ENCODE results near the gene MRPS30.
"Not testable (repeated sequence)": the region's sequence is repeated elsewhere in the genome, so short reads cannot be mapped to it uniquely, and the experiment has no call there.

The MRPS30 gene

DNA sequence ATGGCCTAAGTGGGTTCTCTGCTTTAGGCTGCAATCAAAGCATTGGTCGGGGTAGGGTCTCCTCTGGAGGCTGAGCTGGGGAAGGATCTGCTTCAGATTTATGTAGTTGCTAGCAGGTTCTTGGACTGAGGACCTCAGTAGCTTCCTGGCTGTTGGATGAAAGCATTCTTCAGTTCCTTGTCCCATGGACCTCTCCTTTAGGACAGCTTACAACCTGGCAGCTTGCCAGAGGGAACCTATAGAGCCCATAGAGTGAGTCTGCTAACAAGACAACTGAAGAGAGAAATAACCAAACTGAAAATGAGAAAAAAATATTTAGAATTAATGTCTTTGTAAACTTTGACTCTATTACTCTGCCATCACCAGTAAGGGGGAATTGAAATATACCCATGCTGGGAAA lies 12.4 kb downstream of the MRPS30 start:
- no peak for DNase-seq (ENCODE audit: low read depth)

DNA sequence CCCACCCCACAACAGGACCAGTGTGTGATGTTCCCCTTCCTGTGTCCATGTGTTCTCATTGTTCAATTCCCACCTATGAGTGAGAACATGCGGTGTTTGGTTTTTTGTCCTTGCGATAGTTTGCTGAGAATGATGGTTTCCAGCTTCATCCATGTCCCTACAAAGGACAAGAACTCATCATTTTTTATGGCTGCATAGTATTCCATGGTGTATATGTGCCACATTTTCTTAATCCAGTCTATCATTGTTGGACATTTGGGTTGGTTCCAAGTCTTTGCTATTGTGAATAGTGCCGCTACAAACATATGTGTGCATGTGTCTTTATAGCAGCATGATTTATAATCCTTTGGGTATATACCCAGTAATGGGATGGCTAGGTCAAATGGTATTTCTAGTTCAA lies 15.9 kb downstream of the MRPS30 start:
- DNase-seq (ENCODE audit: low read depth), result not testable (repeated sequence)

DNA sequence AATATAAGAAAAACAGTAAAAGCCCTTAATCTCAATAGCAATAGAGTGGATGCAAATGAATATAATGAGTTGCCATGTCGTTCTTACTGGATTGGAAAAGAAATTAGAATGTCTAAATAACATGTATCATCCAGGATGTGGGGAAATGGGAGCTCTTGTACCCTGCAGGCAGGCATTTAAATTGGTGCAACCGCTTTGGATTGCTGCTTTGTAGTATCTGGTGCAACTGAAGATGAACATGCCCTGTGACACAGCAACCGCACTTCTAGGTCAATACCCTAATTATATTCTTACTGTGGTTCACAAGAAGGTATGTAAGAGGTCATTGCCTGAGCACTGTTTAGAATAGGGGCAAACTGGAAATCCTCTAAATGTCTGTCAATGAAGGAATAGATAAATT lies 18.9 kb downstream of the MRPS30 start:
- no peak for DNase-seq (ENCODE audit: low read depth)

DNA sequence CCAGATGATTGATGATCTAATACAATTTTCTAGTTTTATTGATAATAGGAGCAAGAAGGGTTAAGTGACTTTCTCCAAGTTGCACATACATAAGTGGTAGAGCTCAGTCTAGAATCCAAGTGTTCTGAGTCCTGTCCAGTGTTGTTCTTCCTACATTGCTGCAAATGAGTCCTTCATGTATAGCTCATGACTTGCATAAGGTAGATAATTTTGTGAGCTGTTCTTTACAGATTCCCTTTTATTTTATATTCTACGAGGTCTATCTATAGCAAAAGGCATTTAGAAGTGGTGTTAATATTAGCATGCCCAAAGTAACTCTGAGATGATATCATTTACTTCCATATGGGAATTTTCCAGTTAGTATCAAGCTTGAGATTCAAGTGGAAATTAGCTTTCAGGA lies 20.0 kb downstream of the MRPS30 start:
- no peak for DNase-seq (ENCODE audit: low read depth)

DNA sequence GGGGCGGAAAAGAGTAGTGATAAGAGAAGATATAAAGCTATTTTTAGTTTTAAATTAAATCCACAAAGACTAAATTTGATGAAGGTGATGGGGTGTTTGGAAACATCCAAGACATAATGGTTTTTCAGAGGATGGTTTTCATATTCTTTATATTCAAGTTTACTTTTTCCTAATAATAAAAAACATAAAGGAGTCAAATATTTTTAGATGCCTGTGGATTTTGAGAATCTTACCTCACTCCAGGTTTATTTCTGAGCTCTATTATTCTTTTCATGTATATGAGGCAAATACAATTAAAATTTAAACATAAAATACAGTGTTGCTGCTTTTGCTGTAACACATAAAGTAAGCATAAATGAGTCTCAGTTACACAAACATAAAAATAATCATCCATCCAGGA lies 22.2 kb downstream of the MRPS30 start:
- DNase-seq (ENCODE audit: low read depth), result no peak

DNA sequence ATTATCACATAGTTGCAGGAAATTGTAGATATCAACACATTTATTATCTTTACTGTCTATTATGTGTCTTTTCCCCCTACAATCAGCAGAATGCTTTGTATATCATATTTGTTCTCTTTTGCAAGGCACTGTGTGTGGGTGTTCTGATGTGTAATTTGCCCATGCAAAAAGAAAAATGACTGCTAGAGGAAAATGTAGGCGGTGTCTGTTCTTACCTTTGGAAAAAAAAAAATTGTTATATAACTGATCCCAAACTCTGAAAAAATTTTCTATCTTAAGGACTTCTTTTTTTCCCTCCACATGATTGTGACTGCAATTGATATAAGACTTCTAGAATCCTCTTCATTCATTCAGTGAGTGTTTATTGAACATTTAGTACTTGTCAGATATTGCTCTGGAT lies 24.5 kb downstream of the MRPS30 start:
- no peak for DNase-seq (ENCODE audit: low read depth)

DNA sequence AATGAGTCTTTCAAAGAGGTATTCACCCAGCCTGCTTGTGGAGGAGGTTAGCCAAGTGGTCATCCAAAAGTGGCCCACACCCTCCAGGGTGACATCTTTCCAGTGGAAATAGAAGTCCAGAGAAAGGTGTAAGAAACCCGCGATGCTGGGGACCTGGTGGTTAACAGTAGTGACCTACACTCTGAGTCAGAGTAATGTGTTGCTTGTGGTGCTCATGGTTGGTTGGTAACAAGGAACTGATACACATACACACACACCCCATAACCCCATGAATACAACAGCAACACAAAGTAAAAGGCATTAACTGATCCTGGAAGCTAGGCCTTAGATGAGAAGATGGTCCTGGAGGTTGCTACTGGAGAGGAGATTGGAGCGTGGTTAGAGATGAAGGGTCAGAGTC lies 26.9 kb downstream of the MRPS30 start:
- no peak for DNase-seq (ENCODE audit: low read depth)

DNA sequence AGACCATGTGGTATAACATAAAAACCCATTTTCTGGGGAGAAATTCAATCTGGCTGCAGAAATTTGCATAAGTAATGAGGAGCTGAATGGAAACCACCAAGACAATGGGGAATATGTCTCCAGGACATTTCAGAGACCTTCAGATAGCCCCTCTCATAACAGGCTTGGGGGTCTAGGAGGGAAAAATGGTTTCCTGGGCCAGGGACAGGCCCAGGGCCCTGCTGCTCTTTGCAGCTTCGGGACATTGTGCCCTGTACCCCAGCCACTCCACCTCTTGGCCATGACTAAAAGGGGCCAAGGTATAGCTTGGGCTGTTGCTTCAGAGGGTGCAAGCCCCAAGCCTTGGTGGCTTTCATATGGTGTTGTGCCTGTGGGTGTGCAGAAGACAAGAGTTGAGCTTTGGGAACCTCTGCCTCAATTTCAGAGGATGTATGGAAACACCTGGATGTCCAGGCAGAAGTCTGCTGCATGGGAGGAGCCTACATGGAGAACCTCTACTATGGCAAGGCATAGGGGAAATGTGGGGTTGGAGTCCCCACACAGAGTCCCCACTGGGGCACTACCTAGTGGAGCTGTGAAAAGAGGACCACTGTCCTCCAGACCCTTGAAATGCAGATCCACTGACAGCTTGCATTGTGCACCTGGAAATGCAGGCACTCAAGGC lies 30.4 kb downstream of the MRPS30 start:
- DNase-seq (ENCODE audit: low read depth), result no peak

DNA sequence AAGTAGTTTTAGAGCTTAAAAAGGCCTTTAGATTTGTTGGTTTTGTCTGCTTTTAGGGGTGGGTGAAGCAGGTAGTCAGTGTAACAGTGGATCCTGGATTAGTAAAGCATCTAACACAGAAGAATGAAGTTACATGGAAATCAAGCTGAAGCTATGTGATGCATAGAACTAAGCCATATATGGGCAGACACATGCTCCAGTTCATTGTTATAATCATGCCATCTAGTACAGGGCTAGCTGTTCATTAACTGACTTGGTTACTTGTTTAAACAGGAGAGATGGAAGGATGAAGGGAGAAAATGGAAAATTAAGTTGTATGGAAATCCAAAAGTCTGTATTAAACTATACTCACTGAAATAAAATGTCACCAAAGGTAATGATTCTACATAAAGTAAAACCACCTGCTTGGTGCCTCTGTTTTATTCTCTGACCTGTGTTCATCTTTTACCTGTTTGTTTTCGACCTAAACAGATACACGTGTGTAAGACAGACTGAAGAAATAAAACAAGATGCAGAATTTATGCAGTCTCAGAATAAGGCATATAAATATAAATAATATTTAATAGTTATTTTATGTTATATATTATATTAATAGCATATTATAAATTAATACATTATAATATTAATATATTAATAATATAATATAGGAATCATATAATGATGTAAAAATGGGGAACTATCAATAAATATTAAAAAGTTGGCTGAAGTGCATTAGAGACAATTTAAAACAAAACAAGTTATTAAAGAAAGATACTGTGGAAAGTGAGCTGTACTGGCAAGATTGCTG lies 33.9 kb downstream of the MRPS30 start:
- DNase-seq (ENCODE audit: low read depth), result no peak

DNA sequence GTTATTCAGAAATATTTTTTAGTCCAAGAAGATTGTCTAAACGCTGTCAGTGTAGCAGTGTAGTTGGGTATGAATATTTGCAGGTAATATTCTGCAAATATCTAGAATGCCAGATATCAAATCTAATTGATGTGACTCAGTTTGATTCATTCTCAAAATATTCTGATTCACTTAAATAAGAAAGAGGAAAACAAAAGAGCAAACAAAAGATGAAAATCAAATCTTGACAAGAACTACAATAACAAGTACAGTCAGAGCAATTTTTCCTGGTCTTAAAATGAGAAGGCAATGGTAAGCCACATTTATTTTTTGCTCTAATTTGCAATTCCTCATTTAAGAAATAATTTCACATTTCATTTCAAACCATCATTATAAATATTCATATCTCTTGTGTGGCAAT lies 36.0 kb downstream of the MRPS30 start:
- no peak for DNase-seq (ENCODE audit: low read depth)

DNA sequence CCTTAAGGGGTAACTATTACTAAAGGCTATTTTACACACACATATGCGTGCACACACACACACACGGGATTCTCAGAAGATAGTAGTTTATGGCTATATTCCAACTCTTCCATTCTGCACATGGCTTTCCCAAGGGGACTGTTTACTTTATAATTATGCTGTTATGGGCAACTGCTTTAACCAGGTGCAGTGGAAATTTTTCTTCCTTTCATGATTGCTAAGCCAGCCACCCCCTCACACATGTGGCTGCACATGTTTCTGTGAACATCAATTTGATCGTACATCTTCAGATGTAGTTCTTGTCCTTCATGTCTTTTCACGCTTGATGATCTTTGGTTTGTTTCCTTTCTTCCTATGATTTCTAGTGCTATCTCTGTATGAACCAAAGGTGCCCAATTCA lies 37.0 kb downstream of the MRPS30 start:
- no peak for DNase-seq (ENCODE audit: low read depth)

DNA sequence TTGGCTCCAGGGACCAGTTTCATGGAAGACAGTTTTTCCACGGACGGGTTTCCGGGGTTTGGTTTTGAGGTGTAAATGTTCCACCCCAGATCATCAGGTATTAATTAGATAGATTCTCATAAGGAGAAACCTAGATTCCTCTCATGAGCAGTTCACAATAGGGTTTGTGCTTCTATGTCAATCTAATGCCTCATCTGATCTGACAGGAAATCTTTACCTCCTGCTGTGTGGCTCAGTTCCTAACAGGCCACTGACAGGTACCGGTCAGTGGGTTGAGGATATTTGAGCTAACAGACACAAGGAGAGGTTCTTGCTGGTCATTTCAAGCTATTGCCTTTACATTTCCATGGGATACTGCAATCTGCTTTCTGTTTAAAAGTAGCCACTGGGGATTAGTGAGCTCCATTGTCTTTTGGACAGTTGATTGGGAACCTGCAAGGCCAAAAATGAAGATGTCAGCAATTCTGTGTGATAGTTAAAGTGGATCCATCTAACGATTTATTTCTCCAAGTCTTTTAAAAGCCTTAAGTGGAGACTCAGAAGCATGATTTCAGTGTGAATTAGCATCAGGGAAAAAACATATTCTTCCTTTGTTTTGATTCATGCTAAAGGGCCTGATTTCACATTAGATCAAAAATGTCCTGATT lies 38.6 kb downstream of the MRPS30 start:
- no peak for DNase-seq (ENCODE audit: low read depth)

DNA sequence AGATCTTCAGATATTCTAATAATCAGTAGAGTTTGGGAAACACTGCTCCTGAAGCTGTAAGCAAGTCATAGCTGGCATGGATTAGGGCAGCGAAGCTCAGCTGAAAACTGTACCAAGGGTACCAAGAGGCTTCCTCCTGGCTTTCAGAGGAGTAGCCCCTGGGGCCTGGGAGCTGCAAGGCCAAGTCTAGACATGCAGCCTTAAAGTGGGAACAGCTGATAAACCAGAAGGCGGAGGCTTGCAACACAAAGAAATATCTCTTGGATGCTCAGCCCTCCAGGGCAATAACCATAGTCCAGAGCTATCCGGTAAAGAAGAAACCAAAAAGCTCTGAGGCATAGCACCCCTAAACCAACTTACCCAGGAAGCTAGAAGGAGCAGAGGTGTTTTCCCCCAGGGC lies 51.5 kb downstream of the MRPS30 start:
- DNase-seq (ENCODE audit: low read depth), result no peak

DNA sequence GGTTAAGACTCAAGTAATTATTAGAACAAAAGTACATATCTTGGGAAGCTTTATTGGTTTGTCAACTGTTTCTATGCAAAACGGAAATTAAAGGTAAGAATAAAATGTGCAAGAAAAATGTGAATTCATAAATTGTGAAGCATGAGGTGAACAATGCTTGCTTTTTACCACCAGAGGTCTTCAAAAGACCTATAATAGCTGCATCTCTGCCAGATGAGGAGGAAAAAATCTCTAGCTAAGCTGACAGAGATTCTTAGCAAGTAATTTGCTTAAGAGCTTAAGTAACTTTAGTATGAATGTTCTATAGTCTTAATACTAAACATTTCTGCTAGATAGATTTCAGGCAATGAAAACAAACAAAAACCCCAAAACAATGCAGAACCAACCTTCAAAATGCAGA lies 54.1 kb downstream of the MRPS30 start:
- no peak for DNase-seq (ENCODE audit: low read depth)
